Measurements from ENCODE around the gene TRAM2. TPM values are rescaled to one million over a fixed set of nuclear protein-coding genes. Genes with fewer than 3 reads are reported as not detected.
A peak's percentile ranks its signal among the peaks of the same experiment; 100 is the strongest.

TRAM2 gene
- total and polyA plus RNA-seq, 9 of the 15 experiments (the other 6 are each of a cell fraction or from before 2014, with no cell fraction given) = 2.6 to 13.3 (median 8.9) TPM

DNA sequence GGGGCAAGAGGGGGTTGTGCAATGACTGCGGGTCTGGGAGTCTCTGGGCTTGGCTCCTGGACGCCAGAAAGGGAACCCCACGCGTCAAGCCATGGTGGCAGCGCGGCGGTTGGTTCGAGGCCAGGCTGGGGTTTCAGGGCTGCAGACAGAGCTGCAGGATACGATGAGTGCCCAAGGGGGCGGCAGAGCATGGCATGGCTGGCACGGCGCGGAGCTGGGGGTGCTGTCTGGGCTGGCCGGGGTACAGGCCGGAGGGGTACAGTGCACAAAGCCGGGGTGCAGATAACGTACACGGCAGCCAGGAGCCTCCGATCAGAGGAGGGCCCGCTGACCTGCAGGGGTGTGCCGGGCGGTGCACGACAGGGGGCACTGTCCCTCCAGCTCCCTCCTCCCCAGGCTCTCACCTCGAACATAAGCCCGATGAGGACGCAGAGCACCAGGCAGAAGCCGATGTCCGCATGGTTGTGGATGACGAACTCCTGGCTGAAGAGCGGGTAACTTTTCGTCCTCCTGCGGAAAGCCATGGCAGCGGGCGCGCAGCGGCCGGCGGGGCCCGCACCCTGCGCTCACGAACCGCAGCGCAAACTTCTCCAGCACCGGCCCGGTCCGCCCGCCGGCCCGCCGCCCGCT, 353 bp downstream of the TRAM2 start (continued):
- TF ChIP-seq TOE1 (IDR thresholded peaks at IDR 0.05; ENCODE audit: borderline replicate concordance) (no peak), TOE1 (CRISPR knock-in tag; IDR thresholded peaks at IDR 0.05; ENCODE audit: borderline replicate concordance, low read depth) (no peak), ZBTB2 (IDR thresholded peaks at IDR 0.05) (no peak), HDAC1 (IDR thresholded peaks at IDR 0.05) (peak in 1 of 2 experiments; percentile 20; a peak in 1 of 4 replicates), MEIS2 (IDR thresholded peaks at IDR 0.05; ENCODE audit: partially characterized antibody) (no peak), ZNF584 (CRISPR knock-in tag; IDR thresholded peaks at IDR 0.05; ENCODE audit: low read depth) (no peak), GABPB1 (CRISPR knock-in tag; IDR thresholded peaks at IDR 0.05) (no peak; the same call in 1 of the 2 replicates), ZNF217 (CRISPR knock-in tag; IDR thresholded peaks at IDR 0.05) (no peak), NFIX (CRISPR knock-in tag; IDR thresholded peaks at IDR 0.05; ENCODE audit: low read depth) (no peak), NFXL1 (CRISPR knock-in tag; IDR thresholded peaks at IDR 0.05) (no peak), ZNF431 (CRISPR knock-in tag; IDR thresholded peaks at IDR 0.05) (0 out of 2 replicates have a peak, but pooled peaks have one; percentile 23), ZNF561 (CRISPR knock-in tag; conservative IDR thresholded peaks at IDR 0.05) (no peak), SRSF7 (optimal IDR thresholded peaks at IDR 0.05; ENCODE audit: low read depth, low read length) (no peak), ZNF76 (CRISPR knock-in tag; IDR thresholded peaks at IDR 0.05; ENCODE audit: borderline replicate concordance) (no peak), CREM (IDR thresholded peaks at IDR 0.05; ENCODE audit: low read depth) (peak; percentile 55), POLR2B (IDR thresholded peaks at IDR 0.05; ENCODE audit: low read depth, partially characterized antibody) (no peak)
- TF ChIP-seq, protein P1, sequence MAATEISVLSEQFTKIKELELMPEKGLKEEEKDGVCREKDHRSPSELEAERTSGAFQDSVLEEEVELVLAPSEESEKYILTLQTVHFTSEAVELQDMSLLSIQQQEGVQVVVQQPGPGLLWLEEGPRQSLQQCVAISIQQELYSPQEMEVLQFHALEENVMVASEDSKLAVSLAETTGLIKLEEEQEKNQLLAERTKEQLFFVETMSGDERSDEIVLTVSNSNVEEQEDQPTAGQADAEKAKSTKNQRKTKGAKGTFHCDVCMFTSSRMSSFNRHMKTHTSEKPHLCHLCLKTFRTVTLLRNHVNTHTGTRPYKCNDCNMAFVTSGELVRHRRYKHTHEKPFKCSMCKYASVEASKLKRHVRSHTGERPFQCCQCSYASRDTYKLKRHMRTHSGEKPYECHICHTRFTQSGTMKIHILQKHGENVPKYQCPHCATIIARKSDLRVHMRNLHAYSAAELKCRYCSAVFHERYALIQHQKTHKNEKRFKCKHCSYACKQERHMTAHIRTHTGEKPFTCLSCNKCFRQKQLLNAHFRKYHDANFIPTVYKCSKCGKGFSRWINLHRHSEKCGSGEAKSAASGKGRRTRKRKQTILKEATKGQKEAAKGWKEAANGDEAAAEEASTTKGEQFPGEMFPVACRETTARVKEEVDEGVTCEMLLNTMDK (IDR thresholded peaks at IDR 0.05; ENCODE audit: borderline replicate concordance, insufficient read depth, low read depth, low read length, poor library complexity, severe bottlenecking) = peak; percentile 17
- TF ChIP-seq, protein P2, sequence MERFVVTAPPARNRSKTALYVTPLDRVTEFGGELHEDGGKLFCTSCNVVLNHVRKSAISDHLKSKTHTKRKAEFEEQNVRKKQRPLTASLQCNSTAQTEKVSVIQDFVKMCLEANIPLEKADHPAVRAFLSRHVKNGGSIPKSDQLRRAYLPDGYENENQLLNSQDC (CRISPR knock-in tag; IDR thresholded peaks at IDR 0.05) = no peak
- TF ChIP-seq, protein P3, sequence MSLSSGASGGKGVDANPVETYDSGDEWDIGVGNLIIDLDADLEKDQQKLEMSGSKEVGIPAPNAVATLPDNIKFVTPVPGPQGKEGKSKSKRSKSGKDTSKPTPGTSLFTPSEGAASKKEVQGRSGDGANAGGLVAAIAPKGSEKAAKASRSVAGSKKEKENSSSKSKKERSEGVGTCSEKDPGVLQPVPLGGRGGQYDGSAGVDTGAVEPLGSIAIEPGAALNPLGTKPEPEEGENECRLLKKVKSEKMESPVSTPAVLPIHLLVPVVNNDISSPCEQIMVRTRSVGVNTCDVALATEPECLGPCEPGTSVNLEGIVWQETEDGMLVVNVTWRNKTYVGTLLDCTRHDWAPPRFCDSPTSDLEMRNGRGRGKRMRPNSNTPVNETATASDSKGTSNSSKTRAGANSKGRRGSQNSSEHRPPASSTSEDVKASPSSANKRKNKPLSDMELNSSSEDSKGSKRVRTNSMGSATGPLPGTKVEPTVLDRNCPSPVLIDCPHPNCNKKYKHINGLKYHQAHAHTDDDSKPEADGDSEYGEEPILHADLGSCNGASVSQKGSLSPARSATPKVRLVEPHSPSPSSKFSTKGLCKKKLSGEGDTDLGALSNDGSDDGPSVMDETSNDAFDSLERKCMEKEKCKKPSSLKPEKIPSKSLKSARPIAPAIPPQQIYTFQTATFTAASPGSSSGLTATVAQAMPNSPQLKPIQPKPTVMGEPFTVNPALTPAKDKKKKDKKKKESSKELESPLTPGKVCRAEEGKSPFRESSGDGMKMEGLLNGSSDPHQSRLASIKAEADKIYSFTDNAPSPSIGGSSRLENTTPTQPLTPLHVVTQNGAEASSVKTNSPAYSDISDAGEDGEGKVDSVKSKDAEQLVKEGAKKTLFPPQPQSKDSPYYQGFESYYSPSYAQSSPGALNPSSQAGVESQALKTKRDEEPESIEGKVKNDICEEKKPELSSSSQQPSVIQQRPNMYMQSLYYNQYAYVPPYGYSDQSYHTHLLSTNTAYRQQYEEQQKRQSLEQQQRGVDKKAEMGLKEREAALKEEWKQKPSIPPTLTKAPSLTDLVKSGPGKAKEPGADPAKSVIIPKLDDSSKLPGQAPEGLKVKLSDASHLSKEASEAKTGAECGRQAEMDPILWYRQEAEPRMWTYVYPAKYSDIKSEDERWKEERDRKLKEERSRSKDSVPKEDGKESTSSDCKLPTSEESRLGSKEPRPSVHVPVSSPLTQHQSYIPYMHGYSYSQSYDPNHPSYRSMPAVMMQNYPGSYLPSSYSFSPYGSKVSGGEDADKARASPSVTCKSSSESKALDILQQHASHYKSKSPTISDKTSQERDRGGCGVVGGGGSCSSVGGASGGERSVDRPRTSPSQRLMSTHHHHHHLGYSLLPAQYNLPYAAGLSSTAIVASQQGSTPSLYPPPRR (CRISPR knock-in tag; IDR thresholded peaks at IDR 0.05; ENCODE audit: borderline replicate concordance) = no peak
